Measurements from ENCODE around the gene FGD6.

FGD6 gene

DNA sequence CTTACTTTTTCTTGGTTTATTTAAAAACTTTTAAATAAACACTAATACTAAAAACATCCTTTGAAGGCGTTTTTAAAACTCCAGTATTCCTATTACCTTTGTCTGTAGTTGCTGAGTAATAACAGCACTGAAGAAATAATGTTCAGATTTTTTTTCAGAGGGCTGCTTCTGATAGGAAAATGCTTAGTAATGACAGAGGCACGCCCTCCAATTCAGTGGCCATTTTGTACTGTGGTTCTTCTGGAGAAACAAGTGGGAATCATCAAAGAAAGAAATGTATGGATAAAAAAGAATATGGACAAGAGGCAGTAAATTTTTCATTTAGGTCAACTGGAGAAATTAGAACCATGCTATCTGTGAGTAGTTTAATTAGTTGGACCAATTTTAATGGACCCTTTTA, 13.9 kb upstream of the FGD6 start:
- no peak for DNase-seq

DNA sequence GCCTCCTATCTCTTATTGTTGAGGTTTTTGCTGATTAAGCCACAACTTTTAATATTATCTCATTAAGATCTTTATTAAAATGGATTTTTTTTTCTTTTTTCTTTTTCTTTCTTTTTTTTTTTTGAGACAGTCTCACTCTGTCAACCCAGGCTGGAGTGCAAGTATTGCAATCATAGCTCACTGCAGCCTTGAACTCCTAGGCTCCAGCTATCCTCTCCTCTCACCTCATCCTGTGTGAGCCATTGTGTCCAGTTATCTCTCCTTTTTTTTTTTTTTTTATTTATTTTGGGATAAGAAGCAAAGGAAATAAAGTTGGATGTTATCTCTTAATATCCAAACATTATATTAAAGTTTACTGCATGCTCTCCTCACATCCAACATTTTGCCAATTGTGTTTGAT, 13.0 kb upstream of the FGD6 start:
- DNase-seq: no peak

DNA sequence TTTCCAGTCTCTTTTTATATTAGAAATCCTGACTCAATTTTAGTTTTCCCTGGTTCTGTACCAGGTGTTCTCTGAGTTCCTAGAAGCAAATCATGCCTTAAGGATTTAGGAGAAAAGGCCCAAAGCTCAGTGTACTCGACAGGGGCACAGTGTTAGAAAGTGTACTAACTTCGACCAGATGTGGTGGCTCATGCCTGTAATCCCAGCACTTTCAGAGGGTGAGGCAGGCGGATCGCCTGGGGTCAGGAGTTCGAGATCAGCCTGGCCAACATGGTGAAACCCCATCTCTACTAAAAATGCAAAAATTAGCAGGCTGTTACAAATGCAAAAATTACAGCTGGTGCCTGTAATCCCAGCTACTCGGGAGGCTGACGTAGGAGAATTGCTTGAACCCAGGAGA, 12.4 kb upstream of the FGD6 start:
- DNase-seq: no peak

DNA sequence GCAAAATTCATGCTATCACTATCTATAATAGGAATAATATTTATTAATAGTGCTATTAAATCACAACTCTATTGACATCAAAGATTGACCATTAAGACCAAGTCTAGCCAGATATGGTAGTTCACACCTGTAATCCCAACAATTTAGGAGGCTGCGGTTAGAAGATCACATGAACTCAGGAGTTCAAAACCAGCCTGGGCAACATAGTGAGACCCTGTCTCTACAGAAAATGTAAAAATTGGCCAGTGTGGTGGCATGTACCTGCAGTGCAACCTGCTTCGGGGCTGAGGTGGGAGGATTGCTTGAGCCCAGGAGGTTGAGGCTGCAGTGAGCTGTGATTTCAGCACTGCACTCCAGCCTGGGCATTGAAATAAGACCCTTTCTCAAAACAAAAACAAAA, 11.3 kb upstream of the FGD6 start:
- no peak for DNase-seq

DNA sequence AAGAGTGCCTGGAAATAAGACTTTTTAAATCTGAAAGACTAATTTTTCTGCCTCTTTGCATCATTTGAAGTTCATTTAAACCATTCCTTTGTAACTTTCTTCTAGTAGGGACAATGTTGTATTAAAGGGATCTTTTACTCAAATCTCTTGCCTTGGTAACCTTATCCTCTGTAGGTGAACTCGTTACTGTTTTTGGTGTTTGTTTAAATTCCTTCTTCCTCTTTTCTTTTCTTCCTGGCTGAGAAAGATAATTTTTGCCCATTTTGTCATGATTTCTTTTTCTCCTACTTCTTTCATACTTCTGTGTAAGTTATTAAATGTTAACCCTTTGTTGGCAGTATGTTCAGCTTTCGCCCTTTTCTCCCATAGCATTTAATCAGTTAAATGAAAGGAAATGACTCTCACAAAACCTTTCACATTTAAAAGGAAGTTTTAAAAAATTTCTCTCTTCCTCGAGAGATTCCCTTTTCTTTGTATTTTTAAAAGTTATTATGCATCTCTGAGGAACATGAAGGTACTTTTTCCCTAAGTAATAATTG, 10.6 kb upstream of the FGD6 start:
- no peak for DNase-seq

DNA sequence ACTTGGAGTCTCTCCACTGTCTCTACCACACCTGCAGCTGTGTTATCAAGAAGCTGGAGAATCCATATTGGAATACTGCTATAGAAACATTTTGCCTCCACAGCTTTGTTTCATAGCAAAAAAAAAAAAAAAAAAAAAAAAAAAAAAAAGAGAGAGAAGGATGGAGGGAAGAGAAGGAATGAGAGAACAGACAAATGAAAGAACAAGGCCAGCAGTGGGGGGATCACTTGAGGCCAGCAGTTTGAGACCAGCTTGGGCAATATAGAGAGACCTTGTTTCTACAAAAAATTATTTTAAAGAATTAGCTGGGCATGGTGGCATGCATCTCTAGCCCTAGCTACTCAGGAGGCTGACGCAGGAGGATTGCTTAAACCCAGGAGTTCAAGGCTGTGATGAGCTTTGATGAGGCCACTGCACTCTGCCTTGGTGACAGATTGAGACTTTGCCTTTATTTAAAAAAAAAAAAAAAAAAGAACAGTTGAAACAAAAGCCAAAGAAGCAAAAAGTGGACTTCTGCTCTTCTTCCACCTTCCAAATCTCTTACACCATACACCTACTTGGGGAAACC, 8.5 kb upstream of the FGD6 start:
- DNase-seq: no peak

DNA sequence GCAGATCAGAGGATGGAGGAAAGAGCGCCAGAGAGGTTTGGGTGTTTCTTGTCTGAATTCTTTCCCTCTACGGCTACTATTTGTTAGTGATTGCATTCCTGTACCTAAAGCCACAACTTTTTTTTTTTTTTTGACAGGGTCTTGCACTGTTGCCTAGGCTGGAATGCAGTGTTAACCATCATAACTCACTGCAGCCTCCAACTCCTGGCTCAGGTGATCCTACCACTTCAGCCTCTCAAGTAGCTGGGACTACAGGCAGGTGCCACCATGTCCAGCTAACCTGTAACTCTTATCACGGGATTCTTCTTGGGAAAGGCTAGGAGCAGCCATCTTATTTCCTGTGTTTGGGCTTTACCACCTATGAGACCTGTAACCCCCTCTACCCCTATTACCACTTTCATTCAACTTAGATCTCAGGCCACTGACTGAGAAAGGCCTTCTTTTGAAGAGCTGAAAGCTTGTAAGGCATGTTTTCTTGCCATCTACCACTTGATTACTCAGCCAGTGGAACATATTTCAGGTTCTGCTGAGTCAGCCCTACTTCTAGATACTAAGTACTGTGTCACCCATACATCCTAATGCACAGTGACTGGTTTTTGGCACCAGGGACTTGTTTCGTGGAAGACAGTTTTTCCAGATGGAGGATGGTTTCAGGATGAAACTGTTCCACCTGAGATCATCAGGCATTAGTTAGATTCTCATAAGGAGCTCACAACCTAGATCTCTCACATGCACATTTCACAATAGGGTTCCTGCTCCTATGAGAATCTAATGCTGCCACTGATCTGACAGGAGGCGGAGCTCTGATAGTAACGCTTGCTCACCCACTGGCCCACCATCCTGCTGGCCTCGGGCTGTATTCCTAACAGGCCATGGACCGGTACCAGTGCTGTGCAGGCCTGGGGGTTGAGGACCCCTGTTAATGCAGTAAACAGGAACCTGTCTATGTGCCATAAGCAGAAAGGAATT, 7.2 kb upstream of the FGD6 start:
- no peak for DNase-seq

DNA sequence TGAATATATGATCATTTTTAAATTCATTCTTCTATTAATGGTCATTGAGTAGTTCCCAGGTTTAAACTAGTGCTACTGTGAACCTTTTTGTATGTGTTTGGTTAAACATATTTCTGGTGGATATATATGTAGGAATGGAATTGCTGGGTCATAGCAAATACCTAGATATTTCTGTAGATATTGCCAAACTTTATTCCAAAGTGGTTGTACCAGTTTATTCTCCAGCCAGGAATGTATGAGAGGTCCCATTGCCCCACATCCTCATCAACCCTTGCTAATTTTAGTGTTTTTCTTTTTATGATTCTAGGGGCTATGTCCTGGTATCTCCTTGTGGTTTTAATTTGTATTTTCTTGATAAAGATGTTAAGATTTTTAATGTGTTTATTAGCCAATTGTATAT, 3.5 kb upstream of the FGD6 start:
- DNase-seq: no peak

DNA sequence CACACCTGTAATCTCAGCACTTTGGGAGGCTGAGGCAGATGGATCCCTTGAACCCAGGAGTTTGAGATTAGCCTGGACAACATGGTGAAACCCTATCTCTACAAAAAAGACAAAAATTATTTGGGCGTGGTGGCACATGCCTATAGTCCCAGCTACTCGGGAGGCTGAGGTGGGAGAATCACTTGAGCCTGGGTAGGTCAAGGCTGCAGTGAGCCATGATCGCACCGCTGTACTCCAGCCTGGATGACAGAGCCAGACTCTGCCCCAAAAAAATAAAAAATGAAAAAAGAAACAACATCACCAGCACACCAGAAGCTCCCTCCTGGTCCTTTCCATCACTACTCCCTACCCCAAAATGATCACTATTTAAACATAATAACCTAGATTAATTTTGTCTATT, 2.9 kb upstream of the FGD6 start:
- no peak for DNase-seq

DNA sequence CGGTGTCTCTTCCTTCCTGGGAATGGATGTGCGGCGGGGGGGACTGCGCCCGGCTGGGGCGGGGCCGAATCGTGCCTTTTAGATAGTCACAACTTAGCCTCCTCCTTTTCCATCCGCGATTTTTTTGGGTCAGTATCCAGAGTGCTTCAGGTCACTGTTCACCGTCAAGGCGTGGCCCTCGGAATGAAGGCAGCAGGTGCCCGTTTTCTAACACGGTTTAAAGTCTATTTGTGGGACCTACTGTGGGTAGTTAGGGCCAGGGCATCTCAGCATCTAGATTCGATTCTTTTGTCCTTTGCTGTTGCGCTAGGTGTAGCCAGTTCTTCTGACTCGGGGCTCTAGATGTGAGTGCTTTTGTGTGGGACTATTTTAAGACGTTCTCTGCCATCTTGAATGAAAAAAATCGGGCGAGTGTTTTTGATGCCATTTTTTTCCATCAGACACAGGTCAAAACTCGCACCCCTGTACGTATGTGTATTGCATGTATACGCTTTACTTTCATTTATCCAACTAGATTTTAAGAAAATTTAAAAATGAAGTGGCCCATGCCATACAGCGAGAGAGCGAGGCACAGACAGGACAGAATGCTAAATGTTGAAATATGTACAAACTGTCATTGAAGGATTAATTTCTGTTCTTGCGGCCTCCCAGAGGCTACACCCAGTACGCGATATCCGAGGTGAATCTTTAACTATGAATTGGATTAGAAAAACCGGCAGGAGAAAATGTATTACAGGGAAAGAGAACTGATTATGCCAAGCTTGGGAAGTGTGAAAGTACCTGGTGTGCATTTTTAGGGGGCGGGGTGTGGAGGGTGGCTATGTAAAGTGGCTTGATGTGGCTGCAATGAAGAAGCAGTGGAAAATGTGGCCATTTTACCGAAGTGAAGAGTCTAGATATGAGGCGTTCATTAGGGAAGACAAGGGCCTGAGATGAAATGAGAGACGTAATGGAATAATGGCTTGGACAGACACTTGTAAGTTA, 1.2 kb upstream of the FGD6 start:
- peak; percentile 37 for DNase-seq

DNA sequence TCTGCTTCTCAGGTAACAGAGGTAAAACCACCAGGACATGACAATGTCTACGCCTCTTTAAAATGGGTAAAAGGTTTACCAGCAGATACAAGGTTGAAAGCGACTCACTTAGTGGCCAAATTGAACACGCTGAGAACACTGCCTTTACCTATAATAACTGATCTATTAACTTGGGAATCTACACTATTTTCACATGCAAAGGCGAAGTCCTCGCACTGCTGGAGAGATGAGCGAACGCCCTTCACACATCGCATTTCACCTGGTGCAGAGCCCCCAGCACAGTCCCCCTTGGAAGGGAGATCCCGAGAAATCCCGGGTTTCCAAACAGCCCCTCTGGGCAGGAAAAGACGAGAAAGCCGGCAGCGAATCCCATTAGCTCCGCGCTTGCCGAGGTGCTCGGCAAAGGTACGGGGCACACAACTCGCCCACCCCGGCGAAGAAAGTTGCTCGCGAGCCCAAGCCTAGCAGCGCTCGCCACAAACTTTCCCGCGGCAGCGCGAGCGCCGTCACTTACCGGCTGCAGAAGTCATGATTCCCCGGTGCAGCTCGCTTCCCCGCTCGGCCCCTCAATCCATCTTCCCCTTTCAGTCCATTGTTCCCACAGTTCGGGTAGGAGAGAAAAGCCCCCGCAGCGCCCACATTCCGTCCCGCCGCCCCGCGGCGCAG, 423 bp downstream of the FGD6 start:
- no peak for DNase-seq

DNA sequence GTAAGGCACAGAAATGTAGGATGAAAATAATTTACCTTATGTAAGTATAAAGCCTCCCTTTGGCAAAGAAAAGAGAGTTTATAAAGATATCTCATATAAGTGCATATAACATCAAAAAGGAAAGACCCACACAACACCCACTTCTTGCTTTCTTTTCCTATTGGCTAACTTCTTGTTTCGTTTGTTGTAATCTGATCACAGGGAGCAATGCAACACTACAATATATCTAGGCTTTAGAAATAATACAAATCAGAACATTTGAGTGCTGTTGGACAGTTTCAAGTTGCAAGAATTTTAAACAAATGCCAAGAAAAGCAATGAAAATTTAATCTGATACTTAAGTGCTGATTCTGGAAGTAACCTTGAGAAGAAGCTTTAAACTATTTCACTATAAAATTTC, 1.3 kb downstream of the FGD6 start:
- no peak for DNase-seq

DNA sequence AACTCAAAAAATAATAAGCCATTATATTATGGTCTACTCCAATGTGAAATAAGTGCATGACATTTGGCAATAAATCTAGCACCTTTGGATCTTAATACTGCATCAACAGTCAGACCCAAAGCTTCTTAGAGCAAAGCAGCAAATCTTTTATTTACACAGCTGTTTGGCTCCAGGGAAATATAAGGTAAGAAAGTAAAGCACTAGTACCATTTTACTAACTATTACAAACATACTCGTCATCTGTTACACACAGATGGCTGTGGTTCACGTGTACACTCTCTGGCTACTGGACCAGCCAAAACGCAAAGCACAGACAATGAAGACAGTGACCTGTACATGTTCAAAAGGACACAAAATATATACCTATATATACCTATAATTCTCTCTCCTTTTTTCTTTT, 2.8 kb downstream of the FGD6 start:
- no peak for DNase-seq

DNA sequence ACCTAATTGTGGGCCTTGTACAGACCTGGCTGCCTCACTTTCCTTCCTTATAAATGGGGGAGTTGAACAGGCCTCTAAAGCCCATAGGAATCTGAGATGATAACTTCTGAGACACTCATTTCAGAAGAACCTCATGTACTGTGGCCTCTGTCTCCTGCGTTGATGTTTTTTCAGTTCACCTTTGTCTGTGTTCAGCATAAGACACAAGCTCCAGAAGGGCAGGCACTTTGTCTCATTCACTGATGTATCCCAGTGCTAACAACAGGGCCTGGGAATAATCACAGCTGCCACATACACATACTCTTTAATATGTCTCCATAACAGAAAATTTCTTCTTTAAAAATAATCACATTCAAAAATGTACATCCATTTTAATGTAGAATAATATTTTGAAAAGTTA, 3.3 kb downstream of the FGD6 start:
- no peak for DNase-seq

DNA sequence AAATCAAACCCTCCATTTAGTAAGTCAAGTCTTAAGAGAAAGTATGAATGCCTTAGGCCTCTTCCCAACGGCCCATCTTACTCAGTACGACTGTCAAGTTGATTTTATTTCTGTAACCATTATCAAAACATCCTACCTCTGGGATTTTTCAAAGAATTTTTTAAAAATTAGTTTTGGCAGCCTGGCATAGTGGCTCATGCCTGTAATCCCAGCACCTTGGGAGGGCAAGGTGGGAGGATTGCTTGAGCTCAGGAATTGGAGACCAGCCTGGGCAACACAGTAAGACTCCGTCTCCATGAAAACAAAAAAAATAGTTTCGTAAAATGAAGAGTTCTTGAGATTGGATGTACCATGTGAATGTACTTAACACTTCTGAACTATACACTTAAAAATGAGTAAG, 4.1 kb downstream of the FGD6 start:
- DNase-seq: no peak

DNA sequence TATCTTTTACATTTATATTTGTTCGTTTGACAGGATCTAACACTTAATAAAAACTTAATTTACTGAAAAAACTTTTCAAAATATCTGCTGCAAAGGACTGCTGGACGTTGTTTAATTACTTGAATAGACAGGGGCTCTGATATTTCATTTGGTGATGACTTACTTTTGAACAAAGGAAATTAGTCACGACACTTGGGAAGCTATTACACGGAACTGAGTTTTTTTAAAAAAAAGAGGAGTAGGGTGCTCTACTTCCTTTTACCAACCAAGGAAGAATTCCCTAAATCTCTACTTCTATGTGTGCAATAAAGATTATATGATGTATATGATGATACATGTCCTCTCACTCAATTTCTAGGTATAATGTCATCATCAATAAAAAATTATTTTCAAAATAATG, 4.7 kb downstream of the FGD6 start:
- DNase-seq: no peak

DNA sequence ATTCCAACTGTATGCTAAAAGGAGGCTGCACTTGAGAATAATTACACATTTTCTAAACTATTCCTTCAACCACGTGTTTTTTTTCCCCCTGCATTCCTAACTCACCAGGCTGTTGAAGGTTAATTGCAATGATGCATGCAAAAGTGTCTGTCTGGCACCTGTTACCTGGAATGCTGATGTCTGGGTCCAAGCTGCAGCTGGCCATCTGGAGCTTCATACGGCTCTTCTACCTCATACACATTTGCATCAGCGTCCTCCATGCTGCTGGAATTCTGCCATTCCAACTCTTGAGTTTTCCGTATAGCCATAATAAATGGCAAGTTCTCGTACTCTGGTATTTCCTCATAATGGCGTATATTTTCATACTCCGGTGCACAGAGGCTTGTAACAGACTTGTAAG, 8.6 kb downstream of the FGD6 start:
- no peak for DNase-seq

DNA sequence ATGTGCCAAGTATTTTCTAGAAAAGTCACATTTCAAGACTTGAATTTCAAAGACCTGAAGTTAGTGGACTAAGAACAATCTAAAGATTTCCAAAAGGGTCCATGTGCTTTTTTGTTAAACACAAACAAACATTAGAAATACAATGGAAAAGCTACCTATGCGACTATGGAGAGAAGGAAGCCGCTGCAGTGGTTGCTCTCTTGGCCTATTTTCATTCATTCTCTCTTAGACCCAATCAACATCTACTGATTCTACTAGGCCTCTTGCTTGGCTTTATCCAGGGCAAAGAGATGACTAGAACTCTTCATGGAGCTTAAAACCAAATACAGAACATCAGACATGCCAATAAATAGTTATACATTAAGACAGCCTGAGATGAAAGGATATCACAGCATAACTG, 9.9 kb downstream of the FGD6 start:
- DNase-seq: no peak

DNA sequence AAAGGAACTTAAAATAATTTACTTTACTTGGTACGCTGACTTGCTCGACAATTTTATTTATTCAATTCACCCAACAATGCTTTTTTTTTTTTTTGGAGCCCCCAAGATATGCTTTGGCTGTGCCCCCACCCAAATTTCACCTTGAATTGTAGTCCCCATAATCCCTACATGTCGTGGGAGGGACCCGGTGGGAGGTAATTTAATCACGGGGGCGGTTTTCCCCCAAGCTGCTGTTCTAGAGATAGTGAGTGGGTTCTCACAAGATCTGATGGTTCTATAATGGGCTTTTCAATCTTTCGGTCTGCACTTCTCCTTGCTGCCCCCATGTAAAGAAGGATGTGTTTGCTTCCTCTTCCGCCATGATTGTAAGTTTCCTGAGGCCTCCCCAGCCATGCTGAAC, 10.4 kb downstream of the FGD6 start:
- DNase-seq: no peak

DNA sequence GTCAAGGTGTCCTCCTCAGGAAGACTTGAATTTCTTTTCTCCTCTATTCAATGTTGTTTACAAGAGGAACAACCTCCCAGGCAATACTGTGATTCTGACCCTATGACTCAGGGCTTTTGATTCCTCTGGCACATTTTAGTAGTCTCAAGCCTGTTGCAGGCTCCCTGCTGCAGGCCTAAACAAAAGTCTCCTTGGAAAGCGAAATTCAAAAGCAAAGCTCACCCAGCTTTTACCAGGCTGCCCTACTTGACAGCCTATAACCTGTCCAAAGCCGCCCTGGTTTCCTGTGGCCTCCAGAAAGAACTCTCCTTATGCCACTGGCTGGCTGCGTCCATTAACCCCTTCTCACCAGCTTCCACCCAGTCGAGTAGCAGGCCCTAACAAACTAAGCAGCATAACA, 11.6 kb downstream of the FGD6 start:
- no peak for DNase-seq

DNA sequence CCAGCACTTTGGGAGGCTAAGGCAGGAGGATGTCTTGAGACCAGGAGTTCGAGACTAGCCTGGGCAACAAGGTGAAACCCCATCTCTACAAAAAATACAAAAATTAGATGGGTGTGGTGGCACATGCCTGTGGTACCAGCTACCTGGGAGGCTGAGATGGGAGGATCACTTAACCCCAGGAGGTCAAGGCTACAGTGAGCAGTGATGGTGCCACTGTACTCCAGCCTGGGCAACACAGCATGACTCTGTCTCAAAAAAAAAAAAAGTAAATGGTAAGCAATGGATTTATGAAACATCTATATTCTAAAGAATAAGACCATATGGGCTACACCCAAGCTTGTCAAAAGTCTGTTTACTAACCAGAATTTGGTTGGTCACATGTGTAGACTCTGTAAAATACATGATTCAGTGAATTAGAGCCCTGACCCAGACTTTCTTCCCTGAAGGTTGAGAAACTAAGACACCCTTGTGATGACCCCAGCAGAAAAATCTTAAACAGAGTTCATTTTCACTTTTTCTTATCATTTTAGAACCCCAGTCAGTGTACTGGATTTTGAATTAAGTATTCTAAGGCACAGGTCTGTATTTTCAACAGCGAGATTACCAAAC, 12.1 kb downstream of the FGD6 start:
- no peak for DNase-seq
